Neural crest cell (in vitro differentiated cells): ENCODE measurements around the gene TMUB1. TPM values are rescaled to one million over a fixed set of nuclear protein-coding genes. Genes with fewer than 3 reads are reported as not detected.
A peak's percentile ranks its signal among the peaks of the same experiment; 100 is the strongest.

Experiments
- DNase-seq: peaks from one replicate; pipeline ENCODE4 v3.0.0; 2021; ENCODE audit warnings: low read depth, mixed read lengths, low spot score
- H3K27ac Mint-ChIP-seq: one replicate; pipeline ENCODE4 v1.8.0; 2021; ENCODE audit warnings: mild to moderate bottlenecking, mixed read lengths; ENCODE audit not compliant: unreplicated experiment
- H3K27me3 Mint-ChIP-seq: 2 replicates; pipeline ENCODE4 v1.8.0; 2021; ENCODE audit warnings: low read depth, mild to moderate bottlenecking, mixed read lengths
- H3K36me3 Mint-ChIP-seq: 2 replicates; pipeline ENCODE4 v1.8.0; 2021; ENCODE audit warnings: low read depth, mild to moderate bottlenecking, mixed read lengths
- H3K4me1 Mint-ChIP-seq: 2 replicates; pipeline ENCODE4 v1.8.0; 2021; ENCODE audit warnings: mixed read lengths
- H3K4me3 Mint-ChIP-seq: one replicate; pipeline ENCODE4 v1.8.0; 2021; ENCODE audit warnings: mild to moderate bottlenecking, mixed read lengths
- H3K9me3 Mint-ChIP-seq: 2 replicates; pipeline ENCODE4 v1.8.0; 2021; ENCODE audit warnings: mixed read lengths
- total RNA-seq: library from RNA; stranded (reverse); gene quantifications from 2 replicates; pipeline ENCODE4 v1.2.1, GENCODE V29; 2021
- TF ChIP-seq, protein P1 (sequence below): fragments of 200-600 bp; sonication (generic); conservative IDR thresholded peaks from 2 replicates; pipeline ENCODE4 v1.5.0; 2021; ENCODE audit warnings: antibody characterized with exemption, mild to moderate bottlenecking

Gene TMUB1
- total RNA-seq, 1 donor from 2014 or later: 44.9 TPM

DNA sequence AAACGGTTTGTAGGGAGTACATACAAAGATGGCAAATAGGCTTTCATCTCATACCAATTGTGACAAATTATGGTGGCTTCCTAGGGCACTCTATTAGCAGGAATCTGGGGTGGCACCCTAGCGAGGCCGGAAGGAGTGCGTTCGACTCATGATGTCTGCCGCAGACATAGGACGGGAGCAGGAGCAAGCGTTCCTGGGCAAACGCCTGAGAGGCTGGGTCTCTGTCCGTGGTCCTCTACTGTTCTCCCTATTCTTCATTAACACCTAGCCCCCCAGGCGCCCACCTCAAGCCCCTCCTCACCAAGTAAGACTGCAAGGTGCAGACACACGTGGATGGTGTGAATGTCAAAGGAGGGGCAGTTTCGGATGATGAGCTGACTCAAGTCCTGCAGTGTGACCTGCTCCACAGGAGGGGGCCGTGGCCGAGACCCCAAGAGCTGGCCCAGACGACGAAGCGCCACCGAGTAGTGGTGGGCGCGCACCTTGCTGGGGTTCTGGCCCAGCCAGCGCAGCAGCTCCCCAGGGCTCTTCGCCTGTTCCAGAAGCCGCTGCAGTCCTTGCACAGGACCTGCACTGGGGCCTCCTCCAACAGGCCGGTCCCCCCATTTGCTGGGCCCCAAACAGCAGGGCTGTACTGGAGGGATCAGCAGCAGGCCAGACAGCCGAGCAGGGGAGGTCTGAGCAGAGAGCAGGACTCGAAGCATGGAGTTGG is 3.9 kb downstream of the TMUB1 start:
- TF ChIP-seq, protein P1, sequence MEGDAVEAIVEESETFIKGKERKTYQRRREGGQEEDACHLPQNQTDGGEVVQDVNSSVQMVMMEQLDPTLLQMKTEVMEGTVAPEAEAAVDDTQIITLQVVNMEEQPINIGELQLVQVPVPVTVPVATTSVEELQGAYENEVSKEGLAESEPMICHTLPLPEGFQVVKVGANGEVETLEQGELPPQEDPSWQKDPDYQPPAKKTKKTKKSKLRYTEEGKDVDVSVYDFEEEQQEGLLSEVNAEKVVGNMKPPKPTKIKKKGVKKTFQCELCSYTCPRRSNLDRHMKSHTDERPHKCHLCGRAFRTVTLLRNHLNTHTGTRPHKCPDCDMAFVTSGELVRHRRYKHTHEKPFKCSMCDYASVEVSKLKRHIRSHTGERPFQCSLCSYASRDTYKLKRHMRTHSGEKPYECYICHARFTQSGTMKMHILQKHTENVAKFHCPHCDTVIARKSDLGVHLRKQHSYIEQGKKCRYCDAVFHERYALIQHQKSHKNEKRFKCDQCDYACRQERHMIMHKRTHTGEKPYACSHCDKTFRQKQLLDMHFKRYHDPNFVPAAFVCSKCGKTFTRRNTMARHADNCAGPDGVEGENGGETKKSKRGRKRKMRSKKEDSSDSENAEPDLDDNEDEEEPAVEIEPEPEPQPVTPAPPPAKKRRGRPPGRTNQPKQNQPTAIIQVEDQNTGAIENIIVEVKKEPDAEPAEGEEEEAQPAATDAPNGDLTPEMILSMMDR: no peak
- Mint-ChIP-seq H3K36me3 (peaks cover 7% of the 10 kb centered on the region), H3K27me3 (no peaks in the 10 kb centered on the region), H3K4me3 (peak overlapping the region; percentile 91), H3K27ac (no peak overlapping the region), H3K4me1 (peaks cover 22% of the 10 kb centered on the region), H3K9me3 (no peaks in the 10 kb centered on the region)
- no peak for DNase-seq

DNA sequence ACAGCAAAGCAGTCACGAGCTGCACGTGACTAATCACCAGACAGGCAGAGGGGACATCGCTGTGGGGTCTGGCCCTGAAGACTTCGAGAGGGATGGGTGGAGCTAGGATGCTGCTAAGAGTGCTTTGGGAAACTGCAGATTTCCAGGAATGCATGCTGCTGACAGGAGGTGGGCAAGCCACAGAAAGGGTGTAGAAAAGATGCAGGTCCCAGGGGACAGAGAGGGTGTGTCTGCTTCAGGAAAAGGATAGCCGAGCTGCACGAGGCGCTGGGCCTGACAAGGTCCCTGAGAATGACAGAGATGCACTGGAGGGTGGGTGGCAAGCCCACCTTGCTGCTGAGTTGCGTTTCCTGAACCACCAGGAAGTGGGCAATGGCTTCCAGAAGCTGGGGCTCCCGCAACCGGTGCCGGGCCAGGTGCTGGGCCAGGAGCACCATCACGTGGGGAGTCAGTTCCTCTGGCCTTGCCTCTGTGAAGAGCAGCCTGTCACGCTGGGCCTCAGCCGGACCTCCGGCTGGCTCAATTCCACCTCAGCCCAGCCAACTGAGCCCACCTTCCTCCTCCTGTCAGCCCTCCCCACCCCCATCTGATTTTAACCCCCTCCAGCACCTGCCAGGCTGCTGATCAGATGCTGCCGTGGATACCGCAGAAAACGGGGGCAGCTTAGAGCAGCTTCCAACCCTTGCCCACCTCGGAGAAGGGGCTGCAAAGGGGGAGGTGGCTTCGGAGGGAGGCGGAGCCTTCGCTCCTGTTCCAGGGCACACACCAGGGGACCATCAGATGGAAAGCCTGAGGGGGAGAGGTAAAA is 4.9 kb downstream of the TMUB1 start:
- no peaks in the 10 kb centered on the region for H3K27me3 Mint-ChIP-seq
- no peak for DNase-seq
- H3K4me1 Mint-ChIP-seq: peaks cover 22% of the 10 kb centered on the region
- H3K36me3 Mint-ChIP-seq: peaks cover 7% of the 10 kb centered on the region
- H3K4me3 Mint-ChIP-seq: peak overlapping the region; percentile 91
- peak overlapping the region; percentile 14 for H3K27ac Mint-ChIP-seq
- TF ChIP-seq, protein P1: no peak
- no peaks in the 10 kb centered on the region for H3K9me3 Mint-ChIP-seq

DNA sequence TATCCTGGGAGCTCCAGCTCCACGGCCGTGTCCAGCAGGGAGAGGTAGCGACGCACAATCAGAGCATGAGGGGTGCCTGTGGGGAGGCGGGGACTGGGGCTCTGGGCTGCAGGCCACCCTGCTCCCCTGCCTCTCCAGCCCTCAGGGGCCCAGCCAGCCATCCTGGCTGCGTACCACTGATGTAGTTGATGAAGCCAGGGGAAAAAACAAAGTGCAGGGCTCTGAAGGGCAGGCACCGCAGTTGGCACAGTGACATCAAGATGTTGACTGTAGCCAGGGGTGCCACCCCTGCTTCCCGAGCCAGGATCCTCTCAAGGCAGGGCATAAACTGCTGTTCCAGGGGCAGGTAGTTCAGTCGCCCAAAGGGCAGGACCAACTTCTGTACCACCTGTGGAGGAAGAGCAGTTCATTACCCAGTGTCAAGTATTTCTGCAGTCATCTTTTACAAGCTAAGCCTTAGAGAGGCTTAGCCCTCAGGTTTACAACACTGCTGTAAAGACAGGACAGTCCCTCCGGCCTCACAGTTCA is 5.5 kb downstream of the TMUB1 start:
- Mint-ChIP-seq H3K27me3 (no peaks in the 10 kb centered on the region), H3K36me3 (peaks cover 7% of the 10 kb centered on the region), H3K9me3 (no peaks in the 10 kb centered on the region), H3K4me1 (peaks cover 20% of the 10 kb centered on the region), H3K27ac (peak overlapping the region; percentile 14), H3K4me3 (peak overlapping the region; percentile 91)
- TF ChIP-seq, protein P1: no peak
- DNase-seq: no peak

DNA sequence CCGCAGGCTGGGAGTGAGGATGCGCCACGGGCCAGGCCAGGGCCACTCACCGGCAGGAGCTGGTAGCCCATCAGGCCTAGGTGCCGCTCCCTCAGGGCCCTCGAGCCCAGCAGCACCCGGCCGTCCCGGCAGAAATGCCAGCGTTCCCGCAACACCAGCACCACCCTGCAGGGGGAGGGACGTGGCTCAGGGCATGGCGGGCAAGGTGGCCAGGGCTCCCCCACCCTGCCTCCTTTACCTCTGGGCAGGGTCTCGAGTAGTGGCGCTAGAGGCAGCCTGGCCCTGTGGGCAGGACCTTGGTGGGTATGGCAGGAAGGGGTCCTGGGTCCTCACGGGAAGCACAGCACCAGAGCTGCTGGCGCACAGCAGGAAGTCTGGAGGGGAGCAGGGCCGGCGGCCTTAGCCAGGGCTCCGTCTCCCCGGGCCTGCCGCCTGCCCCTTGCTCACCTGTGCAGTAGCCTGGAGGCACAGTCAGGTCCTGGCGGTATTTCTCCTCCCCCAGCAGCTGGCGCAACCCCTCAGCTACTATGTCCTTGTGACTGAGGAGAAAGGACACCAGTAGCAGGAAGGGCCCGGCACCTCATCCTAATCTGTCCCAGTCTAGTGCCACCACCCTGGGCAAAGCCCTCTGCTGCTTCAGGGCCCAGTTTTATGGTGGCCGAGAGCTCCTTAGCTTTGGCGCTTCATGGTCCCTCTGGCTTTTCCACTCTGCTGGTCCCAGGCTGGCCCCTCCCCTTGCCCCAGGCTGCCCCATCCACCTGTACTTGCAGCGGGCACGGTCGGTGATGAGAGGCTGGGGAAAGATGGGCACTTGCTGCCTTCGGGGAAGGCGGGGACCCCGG is 6.2 kb downstream of the TMUB1 start:
- H3K36me3 Mint-ChIP-seq: peaks cover 7% of the 10 kb centered on the region
- H3K27ac Mint-ChIP-seq: no peak overlapping the region
- H3K9me3 Mint-ChIP-seq: no peaks in the 10 kb centered on the region
- H3K4me1 Mint-ChIP-seq: peaks cover 17% of the 10 kb centered on the region
- H3K4me3 Mint-ChIP-seq: peak overlapping the region; percentile 57
- no peaks in the 10 kb centered on the region for H3K27me3 Mint-ChIP-seq
- peak; percentile 47 for DNase-seq
- TF ChIP-seq, protein P1: peak; percentile 46

DNA sequence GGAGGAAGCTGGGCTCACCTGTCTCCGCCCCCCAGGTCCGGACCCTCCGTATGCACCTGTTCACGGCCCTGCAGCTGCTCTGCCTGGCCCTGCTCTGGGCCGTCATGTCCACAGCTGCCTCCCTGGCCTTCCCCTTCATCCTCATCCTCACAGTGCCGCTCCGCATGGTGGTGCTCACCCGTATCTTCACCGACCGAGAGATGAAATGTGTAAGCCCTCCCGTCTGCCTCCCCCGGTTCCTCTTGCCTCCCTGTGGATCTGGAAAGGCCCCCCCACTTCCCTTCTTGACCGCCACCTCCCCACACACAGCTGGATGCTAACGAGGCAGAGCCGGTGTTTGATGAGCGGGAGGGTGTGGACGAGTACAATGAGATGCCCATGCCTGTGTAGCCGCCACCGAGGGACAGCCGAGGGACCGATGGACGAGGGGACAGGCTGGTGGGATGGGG is 7.3 kb downstream of the TMUB1 start:
- TF ChIP-seq, protein P1: no peak
- no peak for DNase-seq
- no peaks in the 10 kb centered on the region for H3K9me3 Mint-ChIP-seq
- no peaks in the 10 kb centered on the region for H3K27me3 Mint-ChIP-seq
- no peak overlapping the region for H3K27ac Mint-ChIP-seq
- H3K36me3 Mint-ChIP-seq: peaks cover 7% of the 10 kb centered on the region
- H3K4me1 Mint-ChIP-seq: peaks cover 17% of the 10 kb centered on the region
- peak overlapping the region; percentile 71 for H3K4me3 Mint-ChIP-seq
